Thyroid gland (tissue), 4 donors: ENCODE results near the gene CD101.

Source experiments
- POLR2A ChIP-seq, 2 donors: fragments of 450-650 bp; IDR thresholded peaks; one replicate each; pipeline ENCODE4 v1.6.1; 2017; ENCODE audit warnings: antibody characterized with exemption in 2 of 2, mild to moderate bottlenecking in 2 of 2, moderate library complexity in 1 of 2
- TF ChIP-seq, protein P1 (sequence below), 6 experiments: fragments of 200-600 bp in 3 of 6; fragments of 450-650 bp in 3 of 6; sonication (generic) in 3 of 6; IDR thresholded peaks; one replicate each; pipeline ENCODE4 v1.5.1; 2016 to 2019; ENCODE audit warnings: antibody characterized with exemption in 6 of 6, mild to moderate bottlenecking in 2 of 6, inconsistent platforms in 1 of 6, moderate library complexity in 1 of 6

DNA sequence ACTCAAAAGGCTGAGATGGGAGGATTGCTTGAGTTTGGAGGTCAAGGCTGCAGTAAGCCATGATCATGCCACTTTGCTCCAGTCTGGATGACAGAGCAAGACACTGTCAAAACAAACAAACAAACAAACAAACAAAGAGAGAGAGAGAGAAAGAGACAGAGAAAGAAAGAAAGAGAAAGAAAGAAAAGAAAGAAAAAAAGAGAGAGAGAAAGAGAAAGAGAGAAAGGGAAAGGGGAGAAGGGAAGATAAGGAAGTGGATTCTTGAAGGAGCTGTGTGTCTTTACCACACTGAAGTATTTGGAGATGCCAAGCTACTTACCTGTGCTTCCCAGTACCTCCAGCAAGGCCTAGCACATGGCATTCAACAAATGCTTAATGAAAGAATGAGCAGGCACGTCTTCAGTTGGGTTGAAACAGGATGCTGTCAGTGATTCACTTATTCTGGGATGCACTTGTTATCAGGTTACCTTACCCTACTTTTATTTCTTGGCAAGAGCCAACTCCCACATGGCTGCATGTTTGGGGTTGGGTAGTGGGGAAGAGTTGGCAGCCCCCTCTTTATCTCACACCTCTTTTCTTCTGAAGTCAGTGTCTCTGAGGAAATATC is 28.8 kb downstream of the CD101 start:
- TF ChIP-seq, protein P1, sequence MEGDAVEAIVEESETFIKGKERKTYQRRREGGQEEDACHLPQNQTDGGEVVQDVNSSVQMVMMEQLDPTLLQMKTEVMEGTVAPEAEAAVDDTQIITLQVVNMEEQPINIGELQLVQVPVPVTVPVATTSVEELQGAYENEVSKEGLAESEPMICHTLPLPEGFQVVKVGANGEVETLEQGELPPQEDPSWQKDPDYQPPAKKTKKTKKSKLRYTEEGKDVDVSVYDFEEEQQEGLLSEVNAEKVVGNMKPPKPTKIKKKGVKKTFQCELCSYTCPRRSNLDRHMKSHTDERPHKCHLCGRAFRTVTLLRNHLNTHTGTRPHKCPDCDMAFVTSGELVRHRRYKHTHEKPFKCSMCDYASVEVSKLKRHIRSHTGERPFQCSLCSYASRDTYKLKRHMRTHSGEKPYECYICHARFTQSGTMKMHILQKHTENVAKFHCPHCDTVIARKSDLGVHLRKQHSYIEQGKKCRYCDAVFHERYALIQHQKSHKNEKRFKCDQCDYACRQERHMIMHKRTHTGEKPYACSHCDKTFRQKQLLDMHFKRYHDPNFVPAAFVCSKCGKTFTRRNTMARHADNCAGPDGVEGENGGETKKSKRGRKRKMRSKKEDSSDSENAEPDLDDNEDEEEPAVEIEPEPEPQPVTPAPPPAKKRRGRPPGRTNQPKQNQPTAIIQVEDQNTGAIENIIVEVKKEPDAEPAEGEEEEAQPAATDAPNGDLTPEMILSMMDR (IDR thresholded peaks at IDR 0.05), result no peak
- no peak for TF ChIP-seq POLR2A (IDR thresholded peaks at IDR 0.05)
